DOHH2 (cell line): Measurements from ENCODE around the gene ALX4.

ENCODE experiments used
- CTCF ChIP-seq: fragments of 200-600 bp; sonication (generic); IDR thresholded peaks from one replicate; pipeline ENCODE4 v1.5.1; 2014; ENCODE audit warnings: antibody characterized with exemption, mild to moderate bottlenecking, low read depth, low read length; ENCODE audit not compliant: poor library complexity, severe bottlenecking
- EZH2phosphoT487 ChIP-seq: fragments of 200-600 bp; sonication (generic); IDR thresholded peaks from 2 replicates; pipeline ENCODE4 v1.6.1; 2017; ENCODE audit warnings: borderline replicate concordance, mild to moderate bottlenecking, antibody characterized with exemption, low read length, moderate library complexity, mixed read lengths

- TF ChIP-seq CTCF (no peak), EZH2phosphoT487 (no peak)
Observed at GRCh38 chr11:44310206-44310462, 195 bp upstream of the ALX4 start.
